NK-92 (cell line): ENCODE results near the gene RIMS3.
A peak's percentile ranks its signal among the peaks of the same experiment; 100 is the strongest.

Source experiments
- DNase-seq: peaks from one replicate; lab custom pipeline; 2025; ENCODE audit not compliant: unreplicated experiment; lab: John Stamatoyannopoulos, UW

Gene RIMS3

DNA sequence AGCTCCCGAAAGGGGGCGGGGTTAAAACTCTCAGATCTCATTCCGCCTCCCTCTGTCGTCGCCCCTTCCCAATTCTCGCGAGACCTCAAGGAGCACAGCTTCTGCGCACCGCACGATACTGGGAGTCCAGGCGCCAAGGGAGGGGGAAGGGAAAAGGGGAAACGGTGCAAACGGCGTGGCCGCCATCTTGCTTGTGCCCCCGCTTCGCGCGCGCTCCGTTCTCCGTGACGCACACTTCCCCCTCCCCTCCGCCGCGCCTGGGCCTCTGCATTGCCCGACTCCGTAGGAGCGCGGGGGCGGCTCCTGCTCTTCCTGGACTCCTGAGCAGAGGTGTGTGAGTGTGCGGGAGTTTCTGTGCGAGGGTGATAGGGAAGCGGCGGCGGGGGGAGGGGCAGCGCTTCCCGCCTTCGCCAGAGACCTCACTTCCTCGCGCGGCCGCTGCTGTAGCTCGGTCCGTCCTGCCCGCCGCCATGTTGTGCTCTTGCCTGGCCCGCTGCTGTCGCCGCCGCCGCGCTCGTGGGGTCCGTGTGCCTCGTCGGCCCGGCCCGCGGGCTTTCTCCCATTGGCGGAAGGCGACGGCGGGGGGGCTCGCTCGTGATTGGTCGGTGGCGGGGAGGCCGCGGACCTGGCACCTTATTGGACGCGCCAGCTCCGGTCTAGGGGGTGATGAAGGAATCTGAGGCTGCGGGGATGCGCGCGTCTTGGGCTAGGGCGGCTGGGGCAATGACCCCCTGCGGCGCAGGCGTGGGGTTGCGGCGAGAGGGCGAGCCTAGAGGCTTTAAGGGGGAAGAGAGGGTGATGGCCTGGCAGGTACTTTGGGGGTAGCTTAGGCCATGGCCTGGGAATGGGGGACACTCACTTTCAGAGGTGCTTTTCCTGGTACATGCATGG lies 26.3 kb upstream of the RIMS3 start, which contains the start of gene NFYC:
NFYC (plus strand) TSS at position 167 of the 891 bp plus-strand sequence. CDS start 47,140 bp downstream, outside the sequence.
- DNase-seq, result peak; percentile 71

DNA sequence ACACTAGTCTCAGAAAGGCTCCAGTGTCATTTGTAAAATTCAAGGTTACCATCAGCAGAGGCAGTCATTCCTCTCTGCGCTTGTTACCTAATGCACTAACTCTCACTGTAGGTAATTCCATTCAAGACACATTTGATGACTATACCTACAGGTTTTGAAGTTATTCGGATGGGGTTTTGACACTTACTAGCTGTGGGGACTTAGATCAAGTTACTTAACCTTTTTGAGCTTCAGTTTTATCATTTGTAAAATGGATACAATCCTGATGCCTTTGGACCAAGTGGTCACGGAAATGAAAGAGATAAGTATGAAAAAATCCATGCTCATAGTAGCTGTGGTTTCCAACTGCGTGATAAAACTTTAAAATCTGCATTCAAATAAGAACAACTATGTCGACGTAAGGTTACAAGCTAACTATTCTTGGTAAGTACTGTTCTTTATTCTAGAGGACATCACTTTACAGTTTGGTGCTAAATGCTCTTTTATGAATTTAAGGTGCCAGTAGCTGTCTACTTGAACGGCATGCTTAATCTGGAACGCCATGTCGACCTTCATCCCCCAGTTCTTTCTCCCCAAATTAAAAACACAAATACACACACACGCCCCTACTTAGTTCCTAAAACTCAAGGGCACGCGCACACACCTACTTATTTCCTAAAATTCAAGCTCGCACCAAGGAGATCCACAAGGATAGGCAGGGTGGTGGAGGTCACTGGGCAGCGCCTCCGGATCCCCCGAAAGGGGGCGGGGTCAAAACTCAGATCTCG lies 25.5 kb upstream of the RIMS3 start:
- no peak for DNase-seq

DNA sequence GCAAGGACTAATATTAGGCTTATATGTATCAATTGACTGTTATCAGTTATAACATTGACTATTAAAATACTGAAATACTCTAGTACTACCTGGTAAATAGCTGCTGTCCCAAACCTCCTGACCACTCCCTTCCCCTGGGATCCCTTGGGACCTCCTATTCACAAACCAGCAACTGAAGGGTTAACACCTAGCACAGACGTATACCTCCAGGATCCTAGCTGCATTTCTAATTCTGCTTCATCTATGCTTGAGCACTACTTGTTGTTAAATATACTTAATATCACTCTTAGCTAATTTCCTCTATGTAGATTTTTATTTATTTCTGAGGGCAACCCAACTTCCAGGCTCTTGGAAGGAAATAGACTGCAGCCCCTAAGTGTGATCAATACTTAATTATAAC lies 24.3 kb upstream of the RIMS3 start:
- no peak for DNase-seq

GRCh38 chr1:40687661-40688060 lies 22.2 kb upstream of the RIMS3 start:
- no peak for DNase-seq

DNA sequence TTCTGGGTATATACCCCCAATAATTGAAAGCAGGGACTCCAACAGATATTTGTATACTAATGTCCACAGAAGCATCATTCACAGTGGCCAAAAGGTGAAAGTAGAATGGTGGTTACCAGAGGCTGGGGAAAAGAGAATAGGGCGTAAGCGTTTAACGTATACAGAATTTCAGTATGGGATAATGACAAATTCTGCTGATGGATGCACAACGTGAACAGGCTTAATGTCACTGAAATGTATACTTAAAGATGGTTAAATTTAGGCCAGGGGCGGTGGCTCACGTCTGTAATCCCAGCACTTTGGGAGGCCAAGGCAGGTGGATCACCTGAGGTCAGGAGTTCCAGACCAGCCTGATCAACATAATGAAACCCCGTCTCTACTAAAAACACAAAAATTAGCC lies 21.6 kb upstream of the RIMS3 start:
- DNase-seq, result no peak

- DNase-seq, result no peak
Measured at GRCh38 chr1:40684669-40685068, 19.2 kb upstream of the RIMS3 start.

GRCh38 chr1:40679165-40679953 lies 13.9 kb upstream of the RIMS3 start:
- no peak for DNase-seq

GRCh38 chr1:40676501-40676900 lies 11.0 kb upstream of the RIMS3 start:
- no peak for DNase-seq

GRCh38 chr1:40673452-40673851 lies 8.0 kb upstream of the RIMS3 start:
- no peak for DNase-seq

GRCh38 chr1:40668769-40669525 lies 3.5 kb upstream of the RIMS3 start:
- no peak for DNase-seq

GRCh38 chr1:40664791-40665190 lies 691 bp downstream of the RIMS3 start:
- no peak for DNase-seq

DNA sequence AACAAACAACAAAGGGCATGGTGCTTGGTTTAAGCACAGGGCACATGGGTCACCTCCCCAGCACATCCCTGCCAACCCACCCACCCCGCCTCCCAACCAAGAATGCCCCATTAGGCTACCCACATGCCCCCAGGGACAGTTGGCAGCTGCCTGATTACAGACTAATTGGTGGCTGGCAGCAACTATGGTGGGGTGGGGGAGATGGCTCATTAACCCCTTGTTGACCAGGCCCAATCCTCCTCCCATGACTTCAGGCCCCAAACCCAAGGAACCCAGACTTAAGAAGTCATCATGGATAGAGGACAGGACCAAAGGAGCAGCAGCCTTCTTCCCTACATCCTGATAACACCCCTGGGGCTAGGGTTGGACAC lies 1.3 kb downstream of the RIMS3 start:
- no peak for DNase-seq

DNA sequence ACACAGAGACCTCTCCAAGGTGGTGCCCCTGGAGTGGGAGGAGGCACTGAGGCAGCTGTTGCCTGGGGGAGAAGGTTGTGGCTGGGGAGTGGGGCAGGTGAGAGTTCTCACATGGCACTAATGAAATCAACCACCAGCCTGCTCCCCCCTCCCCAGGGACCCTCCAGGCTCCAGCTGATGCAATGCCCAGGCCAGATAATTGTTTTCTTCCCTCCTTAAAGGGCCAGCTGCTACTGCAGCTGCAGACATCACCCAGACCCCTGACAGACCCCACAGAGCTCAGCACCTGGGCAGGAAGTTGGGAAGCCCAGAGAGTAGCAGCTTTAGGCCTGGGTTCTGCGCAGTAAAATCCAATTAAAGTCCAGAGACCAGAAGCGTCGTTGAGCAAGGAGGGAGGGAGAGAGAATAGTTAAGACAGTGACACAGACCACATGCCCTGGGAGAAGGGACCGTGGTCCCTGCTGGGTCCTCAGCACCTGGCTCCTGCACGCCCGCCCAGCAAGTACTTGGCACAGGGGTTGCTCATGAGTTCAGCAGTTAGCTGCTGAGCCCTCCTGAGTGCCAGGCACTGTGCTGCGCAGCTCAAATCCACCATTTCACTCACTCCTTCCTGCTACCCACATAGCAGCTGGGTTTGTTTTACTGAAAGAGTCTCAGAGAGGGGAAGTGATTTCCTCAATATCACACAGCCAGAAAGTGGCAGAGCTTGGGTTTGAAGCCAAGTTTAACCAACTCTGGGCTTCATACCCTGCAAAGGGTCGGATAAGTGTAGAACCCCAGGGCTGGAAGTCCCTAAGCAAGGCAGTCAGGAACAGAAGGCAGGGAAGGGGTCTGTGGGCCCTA lies 1.9 kb downstream of the RIMS3 start:
- DNase-seq, result no peak

DNA sequence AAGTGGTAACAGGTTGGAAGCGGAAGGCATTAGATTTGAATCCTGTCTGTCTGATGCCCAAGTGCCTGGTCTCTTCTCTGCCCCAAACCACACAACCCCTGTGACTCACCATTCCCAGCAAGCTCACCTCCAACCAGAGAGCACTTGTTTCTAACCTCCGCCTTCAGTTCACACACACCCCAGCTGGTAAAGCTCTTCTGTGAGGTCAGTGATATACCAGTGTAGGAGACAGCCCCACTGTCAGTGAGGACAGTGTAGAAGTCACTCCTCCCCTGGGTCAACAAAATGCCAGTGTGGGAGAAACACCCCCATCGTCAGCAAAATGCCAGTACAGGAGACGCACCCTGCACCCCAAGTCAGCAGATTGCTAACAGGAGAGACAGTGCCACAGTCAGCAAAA lies 2.6 kb downstream of the RIMS3 start:
- no peak for DNase-seq

DNA sequence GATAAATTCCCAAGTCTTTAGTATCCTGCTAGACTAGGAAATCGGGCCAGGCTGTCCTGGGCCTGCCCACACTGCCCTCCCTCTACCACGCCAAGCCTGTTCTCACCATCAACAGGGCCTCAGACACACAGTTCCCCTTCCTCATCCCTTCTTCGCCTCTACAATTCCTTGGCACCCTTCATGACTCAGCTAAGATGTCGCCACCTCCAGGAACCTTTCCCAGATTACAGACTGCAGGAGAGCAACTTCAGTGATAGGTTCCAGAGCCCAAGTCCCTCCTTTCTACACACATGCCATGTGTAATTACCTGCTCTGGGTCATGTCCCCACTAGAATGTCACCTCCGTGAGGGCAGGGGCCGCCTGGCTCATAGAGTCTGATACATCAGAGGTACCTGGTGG lies 3.3 kb downstream of the RIMS3 start:
- no peak for DNase-seq

- DNase-seq, result no peak
Measured at GRCh38 chr1:40661678-40662077, 3.8 kb downstream of the RIMS3 start.

GRCh38 chr1:40659649-40659947 lies 5.9 kb downstream of the RIMS3 start:
- no peak for DNase-seq

DNA sequence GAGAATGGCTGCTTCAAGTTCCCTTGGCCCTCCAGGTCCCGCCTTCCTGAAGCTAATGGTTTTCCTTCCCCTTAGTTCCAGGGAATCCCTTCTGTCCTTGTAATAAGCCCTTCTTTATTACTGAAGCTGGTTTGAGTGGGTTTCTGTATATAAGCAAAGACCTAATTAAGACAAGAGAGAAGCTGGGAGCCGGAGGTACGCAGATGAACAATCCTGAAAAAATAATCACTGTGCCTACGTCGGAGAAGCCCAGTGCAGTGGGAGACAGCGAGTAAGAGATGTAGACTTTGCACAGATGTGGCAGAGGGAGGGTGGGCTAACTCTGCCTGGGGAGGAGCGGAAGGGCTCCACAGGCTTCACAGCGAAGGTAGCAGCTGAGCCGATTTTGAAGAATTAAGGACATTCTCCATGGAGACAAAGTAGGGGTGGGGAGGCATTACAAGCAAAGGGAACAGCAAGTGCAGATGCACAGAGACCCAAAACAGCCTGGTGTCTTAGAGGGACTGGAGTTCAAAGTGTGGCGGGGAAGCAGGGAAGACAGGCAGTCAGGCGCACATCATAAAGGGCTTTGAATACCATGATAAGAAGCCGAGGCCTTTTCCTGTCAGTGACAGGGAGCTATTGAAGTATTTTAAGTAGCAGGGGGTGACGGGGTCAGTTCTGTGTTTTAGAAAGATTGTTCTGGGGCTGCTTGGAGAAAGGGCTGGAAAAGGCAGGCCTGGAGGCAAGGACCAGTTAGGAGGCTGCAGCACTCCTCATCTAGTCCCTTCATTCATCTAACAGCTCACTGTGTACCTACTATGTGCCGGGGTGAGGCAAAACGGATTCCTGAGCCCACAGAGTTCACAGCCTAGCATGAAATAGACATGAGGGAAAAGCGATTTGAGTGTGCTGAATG lies 6.5 kb downstream of the RIMS3 start:
- DNase-seq, result no peak

GRCh38 chr1:40657046-40657445 lies 8.4 kb downstream of the RIMS3 start:
- no peak for DNase-seq
